Stimulated activated CD4-positive, alpha-beta T cell treated with anti-CD3 and anti-CD28 coated beads, Interleukin-2, amount 100 ng/mL, for 4 hours (primary cell): ENCODE results near the gene UPK3BL1.
"Not testable (repeated sequence)": the region's sequence is repeated elsewhere in the genome, so short reads cannot be mapped to it uniquely, and the experiment has no call there.

Source experiments
- DNase-seq: peaks from one replicate; pipeline ENCODE4 v3.0.0-alpha.2; 2020; ENCODE audit warnings: low read depth

UPK3BL1 gene, protein sequence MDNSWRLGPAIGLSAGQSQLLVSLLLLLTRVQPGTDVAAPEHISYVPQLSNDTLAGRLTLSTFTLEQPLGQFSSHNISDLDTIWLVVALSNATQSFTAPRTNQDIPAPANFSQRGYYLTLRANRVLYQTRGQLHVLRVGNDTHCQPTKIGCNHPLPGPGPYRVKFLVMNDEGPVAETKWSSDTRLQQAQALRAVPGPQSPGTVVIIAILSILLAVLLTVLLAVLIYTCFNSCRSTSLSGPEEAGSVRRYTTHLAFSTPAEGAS

DNA sequence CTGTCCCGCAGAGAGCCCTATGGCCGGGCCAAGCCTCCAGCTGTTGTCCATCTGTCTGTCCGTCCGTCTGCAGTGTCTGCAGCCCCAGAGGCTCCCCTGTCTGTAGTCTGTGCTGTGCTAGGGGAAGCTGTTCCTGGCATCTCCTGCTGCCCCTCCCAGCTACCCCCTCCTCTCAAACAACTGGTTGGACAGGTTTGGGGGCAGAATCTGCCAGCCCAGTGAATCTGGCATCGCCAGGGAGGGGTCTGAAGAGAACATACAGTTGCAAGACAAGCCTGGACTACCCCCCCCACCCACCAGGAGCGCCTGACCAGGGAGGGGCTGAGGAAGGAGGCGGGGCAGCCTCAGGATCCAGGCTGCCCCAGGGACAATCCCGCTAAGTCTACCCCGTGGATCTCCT lies at the start of gene UPK3BL1:
Gene UPK3BL1 (minus strand): TSS at position 101 of the 400 bp plus-strand sequence. CDS start 50 bp downstream, at position 51.
- DNase-seq = not testable (repeated sequence)

DNA sequence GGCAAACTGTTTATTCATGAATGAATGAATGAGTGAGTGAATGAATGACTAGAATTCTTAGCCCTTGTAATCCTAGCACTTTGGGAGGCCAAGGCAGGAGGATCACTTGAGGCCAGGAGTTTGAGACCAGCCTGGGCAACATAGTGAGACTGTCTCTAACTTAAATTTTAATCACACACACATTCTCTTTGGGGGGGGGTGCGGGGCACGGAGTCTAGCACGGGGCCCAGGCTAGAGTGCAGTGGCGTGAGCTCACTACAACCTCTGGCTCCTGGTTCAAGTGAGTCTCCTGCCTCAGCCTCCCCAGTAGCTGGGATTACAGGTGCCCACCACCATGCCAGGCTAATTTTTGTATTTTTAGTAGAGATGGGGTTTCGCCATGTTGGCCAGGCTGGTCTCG lies 48.0 kb upstream of the UPK3BL1 start:
- DNase-seq = not testable (repeated sequence)

DNA sequence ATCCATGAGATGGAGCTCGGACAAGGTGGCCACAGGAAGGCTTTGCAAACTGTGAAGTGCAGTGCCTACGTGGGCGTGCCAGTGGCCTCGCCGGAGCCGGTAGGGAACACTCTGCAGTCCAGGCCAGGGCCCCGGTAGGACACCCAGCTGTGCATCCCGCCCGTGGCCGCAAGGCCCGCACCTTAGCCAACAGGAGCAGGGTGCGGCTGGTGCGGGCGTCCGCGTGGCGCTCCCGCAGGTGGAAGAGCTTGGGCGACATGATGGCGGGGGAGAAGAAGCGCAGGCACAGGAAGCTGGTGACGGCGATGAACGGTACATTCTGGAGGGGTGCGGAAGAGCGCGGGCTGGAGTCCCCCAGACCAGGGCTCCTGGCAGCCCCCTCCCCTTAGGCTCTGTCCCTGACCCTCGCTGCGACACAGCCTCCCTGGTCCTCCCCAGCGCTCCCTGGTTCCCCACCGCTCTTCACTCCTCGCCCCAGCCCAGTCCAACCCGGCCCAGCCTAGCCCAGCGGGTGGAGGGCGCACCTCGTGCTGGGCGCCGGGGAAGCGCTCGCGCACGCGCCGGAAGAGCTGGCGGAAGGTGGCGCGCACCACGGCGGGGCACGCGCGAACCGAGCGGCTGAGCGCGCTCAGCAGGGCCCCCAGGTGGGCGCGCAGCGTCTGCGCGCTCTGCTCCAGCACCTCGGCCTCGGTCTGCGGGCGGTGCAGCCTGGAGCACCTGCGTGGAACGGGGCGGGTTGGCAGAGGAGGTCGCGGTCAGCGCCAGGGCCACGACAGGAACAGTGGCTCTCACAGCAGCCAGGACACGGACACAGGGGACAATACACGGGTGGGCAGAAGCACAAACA lies 47.1 kb upstream of the UPK3BL1 start:
- DNase-seq = not testable (repeated sequence)

DNA sequence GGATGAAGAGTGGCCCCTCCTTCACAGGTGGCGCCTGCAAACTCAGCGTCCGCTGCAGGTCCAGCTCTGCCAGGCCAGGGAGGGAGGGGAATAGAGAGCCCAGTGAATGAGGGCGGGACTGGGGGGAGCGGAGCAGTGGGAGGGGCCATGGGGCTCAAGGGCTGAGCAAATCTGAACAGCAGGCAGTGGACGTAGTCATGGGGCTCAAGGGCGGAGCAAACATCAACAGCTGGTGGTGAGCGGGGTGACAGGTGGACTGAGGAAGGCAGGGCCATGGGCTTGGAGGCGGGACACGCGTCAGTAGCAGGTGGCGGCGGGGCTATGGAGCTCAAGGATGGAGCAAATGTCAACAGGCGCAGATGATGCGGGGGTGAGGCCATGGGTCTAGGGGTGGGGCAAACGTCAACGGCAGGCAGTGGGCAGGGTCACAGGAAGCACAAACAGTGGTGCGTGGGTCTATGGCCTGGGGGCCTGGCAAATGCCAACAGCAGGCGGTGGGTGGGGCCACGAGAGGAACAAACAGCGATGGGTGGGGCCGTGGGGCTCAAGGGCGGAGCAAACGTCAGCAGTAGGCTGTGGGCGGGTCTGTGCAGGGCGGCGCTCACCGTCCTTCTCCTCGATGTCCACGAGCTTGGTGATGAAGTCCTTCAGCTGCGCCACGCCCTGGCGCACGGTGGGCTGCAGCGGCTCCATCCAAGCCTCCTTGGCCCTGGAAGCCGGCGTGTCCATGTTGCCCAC lies 45.9 kb upstream of the UPK3BL1 start:
- DNase-seq = not testable (repeated sequence)

DNA sequence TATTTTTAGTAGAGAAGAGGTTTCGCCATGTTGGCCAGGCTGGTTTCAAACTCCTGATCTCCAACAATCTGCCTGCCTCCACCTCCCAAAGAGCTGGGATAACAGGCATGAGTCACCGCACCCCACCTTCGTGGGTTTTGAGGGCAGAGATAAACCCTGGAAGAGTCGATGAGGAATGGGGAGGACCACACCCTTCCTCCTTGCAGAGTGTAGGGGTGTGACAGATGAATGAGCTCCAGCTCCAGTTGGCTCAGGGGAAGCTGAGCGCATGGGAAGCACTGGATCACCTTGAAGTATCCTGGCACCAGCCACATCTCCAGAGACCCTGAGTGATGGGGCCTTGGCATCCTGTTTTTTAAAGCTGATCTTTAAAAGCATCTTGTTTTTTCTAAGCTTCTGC lies 40.0 kb upstream of the UPK3BL1 start:
- not testable (repeated sequence) for DNase-seq

DNA sequence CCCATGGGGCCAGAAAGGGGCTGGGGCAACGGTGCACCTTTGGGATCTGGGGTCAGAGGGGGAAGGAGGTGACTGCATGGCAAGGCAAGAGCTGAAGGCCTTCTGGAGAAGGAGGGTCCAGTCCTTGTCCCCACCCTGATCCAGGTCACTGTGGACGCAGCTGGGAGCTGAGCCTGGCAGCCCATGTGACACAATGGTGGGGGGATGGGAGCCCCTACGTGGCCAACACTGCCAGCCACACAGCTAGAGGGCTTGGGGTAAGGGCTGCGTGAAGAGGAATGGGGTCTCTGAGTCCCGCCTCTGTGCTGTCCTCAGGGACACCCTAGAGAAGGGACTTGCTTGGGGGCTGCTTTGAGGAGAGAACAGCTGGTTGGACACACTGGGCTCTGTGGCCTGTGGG lies 38.2 kb upstream of the UPK3BL1 start:
- DNase-seq = not testable (repeated sequence)

DNA sequence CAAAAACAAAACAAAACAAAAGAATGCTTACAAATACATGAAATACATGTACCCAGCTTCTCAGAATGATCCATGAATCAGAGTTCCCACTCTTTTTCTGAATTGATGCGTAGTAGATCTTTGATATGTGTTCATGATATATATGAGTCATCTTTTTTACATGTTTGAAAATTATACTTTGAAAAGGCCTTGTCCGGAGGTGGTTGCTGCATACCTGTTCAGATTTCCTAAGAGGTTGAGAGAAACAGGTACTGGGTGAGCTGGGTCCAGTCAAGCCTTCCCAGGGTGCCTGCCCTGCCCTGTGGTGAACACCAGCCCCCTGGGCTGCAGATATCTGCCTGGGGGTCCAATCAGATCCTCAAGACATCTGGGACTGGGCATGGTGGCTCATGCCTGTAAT lies 33.0 kb upstream of the UPK3BL1 start:
- DNase-seq = not testable (repeated sequence)

DNA sequence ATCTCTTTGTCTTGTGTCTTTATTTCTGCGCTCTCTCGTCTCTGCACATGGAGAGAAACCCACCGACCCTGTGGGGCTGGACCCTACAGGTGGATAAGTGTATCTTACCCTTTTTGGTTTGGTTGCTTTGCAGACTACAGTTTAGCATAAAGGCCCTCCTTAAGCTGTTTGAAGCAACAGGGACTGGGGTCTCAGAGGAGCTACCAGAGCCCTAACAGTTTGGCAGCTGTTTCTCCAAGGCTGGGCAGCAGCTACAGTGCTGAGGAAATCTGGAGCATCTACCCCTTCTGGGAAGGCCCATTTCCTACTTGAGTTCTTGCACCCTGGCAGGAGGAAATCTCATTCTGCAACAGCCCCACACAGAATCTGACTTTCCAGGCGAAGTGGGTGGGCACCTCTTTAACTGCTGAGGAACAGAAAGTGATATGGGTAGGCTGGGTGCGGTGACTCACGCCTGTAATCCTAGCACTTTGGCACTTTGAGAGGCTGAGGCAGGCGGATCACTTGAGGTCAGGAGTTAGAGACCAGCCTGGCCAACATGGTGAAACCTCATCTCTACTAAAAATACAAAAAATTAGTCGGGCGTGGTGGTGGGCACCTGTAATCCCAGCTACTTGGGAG lies 31.0 kb upstream of the UPK3BL1 start:
- DNase-seq = not testable (repeated sequence)

DNA sequence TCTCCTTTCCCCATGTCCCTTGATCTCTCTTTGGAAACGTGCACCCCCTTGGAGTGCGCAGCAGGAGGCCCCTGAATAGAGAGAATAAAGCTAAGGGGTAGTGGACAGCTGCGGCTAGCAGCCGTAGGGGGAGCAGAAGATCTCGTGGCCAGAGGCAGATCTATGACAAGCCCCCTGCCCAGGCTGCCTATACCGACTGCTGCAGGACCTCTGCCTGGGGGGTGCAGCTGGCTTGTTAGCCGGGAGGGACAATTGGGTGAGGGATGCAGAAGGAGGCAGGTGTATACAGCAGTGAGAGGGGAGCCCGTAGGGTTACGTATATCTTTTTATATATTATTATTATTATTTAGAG lies 29.3 kb upstream of the UPK3BL1 start:
- DNase-seq = not testable (repeated sequence)

DNA sequence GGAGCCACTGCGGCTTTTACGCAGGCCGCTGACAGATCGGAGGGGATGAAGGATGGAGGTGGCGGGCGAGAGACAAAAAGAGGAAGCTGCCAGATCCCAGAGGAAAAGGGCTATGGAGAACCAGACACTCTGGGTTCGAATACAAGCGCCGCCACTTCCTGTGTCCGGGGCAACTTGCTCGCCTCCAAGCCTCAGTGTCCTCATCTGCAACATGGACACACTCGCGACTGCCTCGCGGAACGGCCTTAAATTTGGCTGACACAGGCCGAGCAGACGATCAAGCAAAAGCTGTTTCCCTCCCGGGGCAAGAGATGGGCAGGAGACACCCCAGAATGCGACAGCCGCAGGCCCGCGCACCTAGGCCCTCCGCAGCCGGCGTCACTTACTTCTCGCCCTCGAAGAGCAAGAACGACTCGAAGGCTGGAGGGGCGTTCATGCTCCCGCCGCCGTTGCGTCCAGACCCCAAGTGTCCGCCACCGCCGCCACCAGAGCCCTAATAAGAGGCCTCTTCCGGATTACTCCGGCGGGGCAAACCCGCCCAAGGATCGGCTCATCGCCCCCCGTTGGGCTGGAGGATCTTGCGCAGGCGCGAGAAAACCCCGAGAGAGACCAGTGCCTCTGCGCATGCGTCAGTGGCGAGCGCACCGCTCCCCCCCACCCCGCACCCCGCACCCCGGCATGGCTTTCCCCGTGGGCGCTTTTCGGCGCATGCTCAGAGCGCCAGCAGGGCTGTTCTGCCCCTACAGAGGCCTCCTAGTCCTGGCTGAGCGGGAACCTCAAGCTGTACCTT lies 28.8 kb upstream of the UPK3BL1 start, which contains the start of gene POLR2J2:
Gene POLR2J2 (minus strand): TSS at position 498 of the 790 bp plus-strand sequence. CDS start 62 bp downstream, at position 436.
- not testable (repeated sequence) for DNase-seq

DNA sequence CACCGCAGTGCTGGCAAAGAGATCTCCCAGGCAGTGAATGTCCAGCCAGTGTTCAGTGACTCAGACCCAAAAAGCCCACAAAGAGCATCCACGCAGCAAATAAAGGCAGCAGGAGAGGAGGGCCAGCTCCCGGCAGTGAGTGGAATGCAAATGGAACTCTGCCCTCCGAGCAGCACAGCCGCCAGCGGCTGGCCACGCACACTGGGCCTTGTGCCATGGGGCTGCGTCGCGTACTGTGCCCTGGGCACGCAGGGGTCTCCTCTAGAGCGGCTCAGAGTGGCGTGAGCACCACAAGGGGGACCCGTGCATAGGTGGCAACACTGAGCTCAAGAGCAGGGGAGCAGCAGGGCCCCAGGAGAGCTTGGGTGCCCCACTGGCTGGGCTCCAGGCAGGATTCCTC lies 24.9 kb upstream of the UPK3BL1 start:
- DNase-seq = not testable (repeated sequence)

DNA sequence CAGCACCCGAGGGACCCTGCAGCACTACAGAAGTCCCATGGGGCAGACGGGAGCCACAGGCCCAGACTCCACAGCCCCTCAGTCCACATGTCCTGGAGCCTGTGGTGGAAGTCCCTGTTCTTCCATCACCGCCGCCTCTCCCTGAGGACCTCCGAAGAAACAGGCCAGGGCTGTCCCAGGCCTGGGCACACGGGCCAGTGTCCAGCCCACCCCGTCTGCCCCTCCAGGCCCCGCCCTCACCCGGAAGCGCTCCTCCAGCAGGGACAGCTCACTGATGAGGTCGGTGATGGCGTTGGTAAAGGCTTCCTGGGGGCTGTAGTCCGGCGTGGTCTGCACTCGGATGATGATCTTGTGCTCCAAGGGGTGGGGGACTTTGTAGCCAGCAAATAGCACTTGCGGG lies 24.3 kb upstream of the UPK3BL1 start:
- not testable (repeated sequence) for DNase-seq

DNA sequence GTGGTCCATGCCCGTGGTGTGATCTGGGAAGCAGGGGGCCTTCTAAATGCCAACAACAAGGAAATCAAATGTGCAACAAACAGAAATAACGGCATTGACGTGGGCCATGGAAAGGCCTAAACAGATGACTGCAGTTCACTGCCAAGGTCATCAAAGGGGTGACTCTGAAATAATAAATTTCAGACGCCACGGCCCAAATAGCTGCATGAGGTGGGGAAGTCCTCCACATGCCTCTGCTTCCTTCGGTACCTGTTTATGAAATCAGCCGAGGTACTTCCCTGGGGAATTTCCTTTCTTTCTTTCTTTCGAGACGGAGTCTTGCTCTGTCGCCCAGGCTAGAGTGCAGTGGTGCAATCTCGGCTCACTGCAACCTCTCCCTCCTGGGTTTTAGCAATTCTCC lies 22.2 kb upstream of the UPK3BL1 start:
- not testable (repeated sequence) for DNase-seq

DNA sequence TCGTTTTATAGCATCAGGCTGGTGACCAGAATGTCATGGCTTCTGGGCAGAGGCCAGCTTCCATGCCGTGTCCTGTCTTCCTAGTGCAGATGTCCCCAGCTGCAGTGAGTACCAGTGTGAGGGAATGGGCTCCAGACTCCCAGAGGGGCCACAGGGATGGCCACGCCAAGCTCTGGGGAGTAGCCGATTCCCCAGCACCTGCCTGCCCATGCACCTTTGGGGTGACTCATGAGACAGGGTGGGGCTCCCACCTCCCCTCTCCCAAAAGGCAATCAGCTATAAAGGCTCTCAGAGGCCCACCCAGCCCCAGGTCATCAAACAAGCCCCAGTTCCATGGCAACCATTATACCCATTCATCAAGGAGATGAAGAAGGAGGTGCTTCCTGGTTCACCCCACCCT lies 7.3 kb upstream of the UPK3BL1 start, which contains the start of gene SPDYE2B:
Gene SPDYE2B (plus strand): TSS at position 396 of the 400 bp plus-strand sequence. CDS start 2,030 bp downstream, outside the sequence.
- not testable (repeated sequence) for DNase-seq

DNA sequence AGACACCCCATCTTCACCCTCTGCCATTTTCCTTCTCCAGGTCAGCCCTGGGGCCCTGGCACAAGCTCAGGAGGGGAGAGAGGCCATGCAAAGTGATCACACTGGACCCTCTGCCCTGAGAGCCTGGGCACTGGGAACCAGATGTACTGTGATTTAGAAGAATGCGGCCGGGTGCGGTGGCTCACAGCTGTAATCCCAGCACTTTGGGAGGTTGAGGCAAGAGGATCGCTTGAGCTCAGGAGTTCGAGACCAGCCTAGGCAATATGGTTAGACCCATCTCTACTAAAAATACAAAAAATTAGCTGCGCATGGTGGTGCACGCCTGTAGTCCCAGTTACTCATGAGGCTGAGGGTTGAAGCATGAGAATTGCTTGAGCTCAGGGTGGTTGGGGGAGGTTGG lies 5.2 kb upstream of the UPK3BL1 start:
- DNase-seq = not testable (repeated sequence)

DNA sequence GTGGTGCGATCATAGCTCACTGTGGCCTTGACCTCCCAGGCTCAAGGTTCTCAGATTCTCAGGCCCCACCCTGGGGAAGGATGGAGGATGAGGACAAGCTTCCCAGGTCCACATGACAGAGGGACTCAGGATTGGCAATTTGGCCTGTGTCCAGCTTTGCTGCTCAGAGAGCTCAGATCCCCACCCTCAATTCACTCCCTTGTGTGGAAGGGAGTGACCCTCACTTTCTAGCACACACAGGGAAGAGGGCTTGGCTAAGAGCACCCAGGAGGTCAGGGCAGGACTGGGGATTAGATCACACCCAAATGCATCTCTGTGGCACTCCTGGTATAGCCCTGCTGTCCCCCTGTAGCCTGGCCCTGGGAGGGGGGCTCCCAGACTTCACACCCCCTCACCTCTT lies 813 bp upstream of the UPK3BL1 start:
- not testable (repeated sequence) for DNase-seq

DNA sequence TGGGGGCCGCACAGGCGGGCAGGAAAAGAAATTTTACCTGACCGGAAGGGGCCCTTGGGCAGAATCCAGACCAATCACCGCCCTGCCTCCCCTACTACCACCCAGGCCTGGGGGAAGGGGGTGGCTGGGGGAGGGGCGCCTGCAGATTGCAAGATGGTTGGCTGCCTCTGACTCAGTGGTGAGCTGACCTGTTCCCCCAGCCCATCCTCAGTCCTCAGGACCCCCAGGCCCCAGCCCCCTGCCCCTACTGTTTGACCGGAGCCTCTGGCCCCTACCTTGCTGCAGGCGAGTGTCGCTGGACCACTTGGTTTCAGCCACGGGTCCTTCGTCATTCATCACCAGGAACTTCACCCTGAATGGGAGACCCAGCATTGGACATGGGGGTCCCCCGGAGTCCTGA lies 3.7 kb downstream of the UPK3BL1 start:
- DNase-seq = not testable (repeated sequence)

DNA sequence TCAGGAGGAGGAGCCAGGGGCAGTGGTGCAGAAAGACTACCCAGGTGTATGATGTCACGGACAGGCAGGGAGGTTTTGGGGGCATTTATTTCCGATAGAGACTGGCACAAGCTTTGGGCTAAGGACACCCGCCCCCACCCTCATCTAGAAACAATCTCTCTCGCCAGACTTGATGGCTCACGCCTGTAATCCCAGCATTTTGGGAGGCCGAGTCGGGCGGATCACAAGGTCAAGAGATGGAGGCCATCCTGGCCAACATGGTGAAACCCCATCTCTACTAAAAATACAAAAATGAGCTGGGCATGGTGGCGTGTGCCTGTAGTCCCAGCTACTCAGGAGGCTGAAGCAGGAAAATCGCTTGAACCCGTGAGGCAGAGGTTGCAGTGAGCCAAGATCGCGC lies 5.6 kb downstream of the UPK3BL1 start:
- DNase-seq = not testable (repeated sequence)

DNA sequence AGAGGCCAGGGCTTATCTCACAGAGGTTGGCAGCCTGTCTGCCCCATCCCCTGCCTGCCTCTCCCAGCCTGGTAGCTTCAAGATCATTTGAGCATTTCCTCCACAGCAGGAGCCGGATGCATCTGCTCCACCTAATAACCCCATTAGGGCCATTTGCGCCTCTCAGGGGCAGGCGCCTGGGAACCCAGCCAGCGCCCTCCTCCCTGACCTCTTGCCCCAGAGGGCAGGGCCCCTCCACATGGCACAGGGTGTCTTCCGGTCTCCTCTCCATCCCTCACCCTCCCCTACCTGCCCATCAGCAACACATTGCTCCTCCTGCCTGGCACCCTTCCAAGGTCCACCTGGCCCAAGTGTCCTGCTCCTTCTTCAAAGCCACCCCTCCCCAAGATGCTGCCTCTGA lies 7.2 kb downstream of the UPK3BL1 start:
- not testable (repeated sequence) for DNase-seq

DNA sequence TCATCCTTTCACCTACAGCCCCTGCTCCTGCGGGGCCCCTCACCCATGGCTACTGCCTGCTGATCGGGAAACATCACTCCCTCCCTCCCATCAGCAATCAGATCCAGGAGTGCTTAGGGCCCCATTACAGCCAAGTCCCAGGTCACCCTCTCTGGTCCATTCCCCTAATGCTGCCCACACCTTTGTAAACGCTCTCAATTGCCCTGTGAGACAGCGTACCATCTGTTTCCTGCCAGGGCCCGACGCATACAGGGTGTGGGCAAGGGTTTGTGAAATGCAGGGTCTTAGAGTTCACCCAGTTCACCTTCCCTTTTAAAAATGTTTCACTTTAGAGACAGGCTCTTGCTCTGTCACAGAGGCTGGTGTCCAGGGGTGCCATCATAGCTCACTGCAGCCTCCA lies 8.3 kb downstream of the UPK3BL1 start:
- not testable (repeated sequence) for DNase-seq

DNA sequence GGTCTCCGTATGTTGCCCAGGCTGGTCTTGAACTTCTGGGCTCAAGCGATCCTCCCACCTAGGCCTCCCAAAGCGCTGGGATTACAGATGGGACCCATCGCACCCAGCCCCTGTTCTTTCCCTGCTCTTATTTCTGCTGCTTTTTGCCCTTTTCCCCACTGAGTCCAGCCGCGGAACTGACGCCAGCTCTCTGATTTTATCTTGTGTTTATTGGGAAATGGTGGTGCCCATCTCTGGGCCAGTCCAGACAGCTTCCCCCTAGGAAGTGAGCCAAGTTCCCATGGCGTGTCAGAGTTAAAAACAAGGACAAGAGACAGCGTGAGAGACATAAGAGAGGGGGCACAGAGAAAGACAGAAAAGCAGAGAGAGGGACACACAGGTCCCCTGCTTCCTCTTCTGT lies 12.0 kb downstream of the UPK3BL1 start:
- not testable (repeated sequence) for DNase-seq
